PC-9 (cell line): ENCODE results near the gene SUPT3H.

Experiments
- CTCF ChIP-seq: fragments of 200-600 bp; sonication (generic); conservative IDR thresholded peaks from 2 replicates; pipeline ENCODE4 v1.6.1; 2017; ENCODE audit warnings: mixed run types, antibody characterized with exemption, mild to moderate bottlenecking, moderate library complexity
- EZH2 ChIP-seq: fragments of 200-600 bp; sonication (generic); IDR thresholded peaks from 2 replicates; pipeline ENCODE4 v1.8.0; 2017; ENCODE audit warnings: antibody characterized with exemption, low read depth

GRCh38 chr6:45196121-45196520 is 181.6 kb downstream of the SUPT3H start:
- TF ChIP-seq CTCF (no peak), EZH2 (no peak)
